OCI-LY1 (cell line): ENCODE data around the gene CCNQ.

Source experiments
- H2AFZ ChIP-seq: fragments of 200-600 bp; sonication (generic), shearing (Covaris generic); 2 replicates; pipeline ENCODE4 v1.6.0; 2014; ENCODE audit warnings: antibody characterized with exemption, mild to moderate bottlenecking, low read length
- H3F3A ChIP-seq: fragments of 200-600 bp; sonication (generic), shearing (Covaris generic); 2 replicates; pipeline ENCODE4 v1.6.0; 2014; ENCODE audit warnings: mild to moderate bottlenecking, antibody characterized with exemption, low read length, moderate library complexity; ENCODE audit not compliant: insufficient read depth
- H3K27ac ChIP-seq: fragments of 200-600 bp; sonication (generic); 2 replicates; pipeline ENCODE4 v1.5.1; 2014; ENCODE audit warnings: low read length, mixed run types, mild to moderate bottlenecking, low read depth; ENCODE audit not compliant: poor library complexity, severe bottlenecking
- H3K27me3 ChIP-seq: fragments of 200-600 bp; sonication (generic); 2 replicates; pipeline ENCODE4 v1.6.0; 2014; ENCODE audit warnings: antibody characterized with exemption, mild to moderate bottlenecking, low read length, moderate library complexity; ENCODE audit not compliant: insufficient read depth
- H3K36me3 ChIP-seq: fragments of 200-600 bp; sonication (generic); 2 replicates; pipeline ENCODE4 v1.6.1; 2014; ENCODE audit warnings: mild to moderate bottlenecking, antibody characterized with exemption, low read length, moderate library complexity, mixed read lengths; ENCODE audit not compliant: insufficient read depth
- H3K4me1 ChIP-seq: fragments of 200-600 bp; sonication (generic); 2 replicates; pipeline ENCODE4 v1.5.1; 2014; ENCODE audit warnings: mild to moderate bottlenecking, low read length, moderate library complexity; ENCODE audit not compliant: insufficient read depth, severe bottlenecking
- H3K4me2 ChIP-seq: fragments of 200-600 bp; sonication (generic), shearing (Covaris generic); 2 replicates; pipeline ENCODE4 v1.6.1; 2014; ENCODE audit warnings: low read length
- H3K4me3 ChIP-seq: fragments of 200-600 bp; sonication (generic); 2 replicates; pipeline ENCODE4 v1.5.1; 2014; ENCODE audit warnings: low read length, low read depth, mild to moderate bottlenecking, mixed read lengths; ENCODE audit not compliant: poor library complexity, severe bottlenecking
- H3K79me2 ChIP-seq: fragments of 200-600 bp; shearing (Covaris generic); 2 replicates; pipeline ENCODE4 v1.6.1; 2016; ENCODE audit warnings: mixed run types, low read length, mixed read lengths; ENCODE audit not compliant: insufficient read depth
- H3K9ac ChIP-seq: fragments of 200-600 bp; sonication (generic), shearing (Covaris generic); 2 replicates; pipeline ENCODE4 v1.6.1; 2014; ENCODE audit warnings: mild to moderate bottlenecking, low read length, mixed read lengths
- H3K9me2 ChIP-seq: fragments of 200-600 bp; sonication (generic), shearing (Covaris generic); 2 replicates; pipeline ENCODE4 v1.6.1; 2014; ENCODE audit warnings: low read depth, mild to moderate bottlenecking, low read length, mixed read lengths
- H3K9me3 ChIP-seq: fragments of 200-600 bp; shearing (Covaris generic); 2 replicates; pipeline ENCODE4 v1.6.1; 2014; ENCODE audit warnings: low read length, mixed read lengths
- H4K20me1 ChIP-seq: fragments of 200-600 bp; sonication (generic), shearing (Covaris generic); 2 replicates; pipeline ENCODE4 v1.6.0; 2016; ENCODE audit warnings: mild to moderate bottlenecking, low read length; ENCODE audit not compliant: insufficient read depth
- CTCF ChIP-seq: fragments of 200-600 bp; sonication (generic), shearing (Covaris generic); IDR thresholded peaks from 2 replicates; pipeline ENCODE4 v1.5.1; 2017; ENCODE audit warnings: mild to moderate bottlenecking, antibody characterized with exemption, low read length, moderate library complexity, mixed read lengths
- EZH2 ChIP-seq: fragments of 200-600 bp; sonication (generic), shearing (Covaris generic); IDR thresholded peaks from 2 replicates; pipeline ENCODE4 v1.8.0; 2017; ENCODE audit warnings: borderline replicate concordance, mixed run types, mild to moderate bottlenecking, antibody characterized with exemption, low read length, moderate library complexity, mixed read lengths

The CCNQ gene

GRCh38 chrX:153544727-153545126, 54.2 kb downstream of the CCNQ start:
- Histone ChIP-seq H3K27me3 (no peaks in the 10 kb centered on the region), H3K79me2 (no peaks in the 10 kb centered on the region), H3K9me3 (no peaks in the 10 kb centered on the region), H3K4me1 (no peaks in the 10 kb centered on the region), H3K4me2 (no peak overlapping the region), H3K9me2 (no peaks in the 10 kb centered on the region), H2AFZ (no peak overlapping the region), H3K36me3 (no peaks in the 10 kb centered on the region), H4K20me1 (no peaks in the 10 kb centered on the region), H3K9ac (no peak overlapping the region), H3K4me3 (no peak overlapping the region), H3K27ac (no peak overlapping the region), H3F3A (no peaks in the 10 kb centered on the region)
- TF ChIP-seq EZH2 = no peak
- TF ChIP-seq CTCF = no peak

GRCh38 chrX:153539979-153540358, 59.0 kb downstream of the CCNQ start:
- TF ChIP-seq EZH2 = no peak
- 0 out of 2 replicates have a peak, but pooled peaks cover 5% of the 10 kb centered on the region for H3K27me3 ChIP-seq
- no peak overlapping the region for H3K4me3 ChIP-seq
- no peak overlapping the region for H2AFZ ChIP-seq
- H3K9me3 ChIP-seq = no peaks in the 10 kb centered on the region
- no peaks in the 10 kb centered on the region for H3K79me2 ChIP-seq
- no peaks in the 10 kb centered on the region for H3K4me1 ChIP-seq
- no peak overlapping the region for H3K27ac ChIP-seq
- H3F3A ChIP-seq = no peaks in the 10 kb centered on the region
- no peak overlapping the region for H3K9ac ChIP-seq
- no peaks in the 10 kb centered on the region for H3K36me3 ChIP-seq
- H4K20me1 ChIP-seq = no peaks in the 10 kb centered on the region
- no peak overlapping the region for H3K4me2 ChIP-seq
- H3K9me2 ChIP-seq = no peaks in the 10 kb centered on the region

GRCh38 chrX:153539171-153539978, 59.6 kb downstream of the CCNQ start:
- H3K9ac ChIP-seq = no peak overlapping the region
- H3K4me3 ChIP-seq = no peak overlapping the region
- no peaks in the 10 kb centered on the region for H3K79me2 ChIP-seq
- no peak overlapping the region for H2AFZ ChIP-seq
- H3K27ac ChIP-seq = no peak overlapping the region
- 0 out of 2 replicates have a peak, but pooled peaks cover 5% of the 10 kb centered on the region for H3K27me3 ChIP-seq
- no peaks in the 10 kb centered on the region for H3K9me2 ChIP-seq
- H3K9me3 ChIP-seq = no peaks in the 10 kb centered on the region
- no peaks in the 10 kb centered on the region for H4K20me1 ChIP-seq
- TF ChIP-seq EZH2 (no peak), CTCF (peak; percentile 63)
- no peak overlapping the region for H3K4me2 ChIP-seq
- H3K4me1 ChIP-seq = no peaks in the 10 kb centered on the region
- no peaks in the 10 kb centered on the region for H3F3A ChIP-seq
- H3K36me3 ChIP-seq = no peaks in the 10 kb centered on the region

- no peaks in the 10 kb centered on the region for H3K36me3 ChIP-seq
- H3K9ac ChIP-seq = no peak overlapping the region
- no peaks in the 10 kb centered on the region for H3K9me3 ChIP-seq
- no peaks in the 10 kb centered on the region for H3F3A ChIP-seq
- H3K27ac ChIP-seq = no peak overlapping the region
- no peaks in the 10 kb centered on the region for H3K9me2 ChIP-seq
- 0 out of 2 replicates have a peak, but pooled peaks cover 5% of the 10 kb centered on the region for H3K27me3 ChIP-seq
- H3K4me3 ChIP-seq = no peak overlapping the region
- no peaks in the 10 kb centered on the region for H3K79me2 ChIP-seq
- no peaks in the 10 kb centered on the region for H4K20me1 ChIP-seq
- no peak overlapping the region for H2AFZ ChIP-seq
- no peak overlapping the region for H3K4me2 ChIP-seq
- H3K4me1 ChIP-seq = no peaks in the 10 kb centered on the region
- TF ChIP-seq EZH2 (no peak), CTCF (no peak)
These were observed 60.5 kb downstream of the CCNQ start for GRCh38 chrX:153538424-153538823.
